H1 (cell line): ENCODE data around the gene PCED1B.

Experiments used
- BACH1 ChIP-seq: IDR thresholded peaks from 2 replicates; pipeline ENCODE4 v1.6.1; 2012; ENCODE audit warnings: low read length, improper control_type of control experiment
- CEBPB ChIP-seq: IDR thresholded peaks from 2 replicates; pipeline ENCODE4 v1.6.1; 2012; ENCODE audit warnings: low read depth, low read length
- EP300 ChIP-seq, 2 experiments: IDR thresholded peaks; 1 replicate in 1 of 2; 2 replicates in 1 of 2; pipeline ENCODE4 v1.6.1; 2011 to 2012; ENCODE audit warnings: low read depth in 2 of 2, low read length in 2 of 2, mild to moderate bottlenecking in 2 of 2, borderline replicate concordance in 1 of 2, inconsistent platforms in 1 of 2, moderate library complexity in 1 of 2
- EZH2 ChIP-seq: fragments of 200-600 bp; sonication (generic); IDR thresholded peaks from 2 replicates; pipeline ENCODE4 v1.7.1; 2012; ENCODE audit warnings: low read depth, mild to moderate bottlenecking, moderate library complexity, low read length, inconsistent platforms; ENCODE audit not compliant: severe bottlenecking
- PHF8 ChIP-seq: fragments of 200-600 bp; sonication (generic); conservative IDR thresholded peaks from 2 replicates; pipeline ENCODE4 v1.7.1; 2012; ENCODE audit warnings: low read depth, mild to moderate bottlenecking, inconsistent platforms, low read length, moderate library complexity
- POLR2A ChIP-seq, 2 experiments: IDR thresholded peaks; 1 replicate in 1 of 2; 2 replicates in 1 of 2; pipeline ENCODE4 v1.6.1; 2011; ENCODE audit warnings: low read depth in 2 of 2, low read length in 2 of 2, mild to moderate bottlenecking in 2 of 2; ENCODE audit errors: control extremely low read depth in 1 of 2
- POLR2AphosphoS5 ChIP-seq: IDR thresholded peaks from 2 replicates; pipeline ENCODE4 v1.6.1; 2011; ENCODE audit warnings: low read depth, low read length
- RFX5 ChIP-seq: IDR thresholded peaks from 2 replicates; pipeline ENCODE4 v1.6.1; 2011; ENCODE audit warnings: low read depth, low read length, improper control_type of control experiment, borderline replicate concordance
- RNF2 ChIP-seq: fragments of 200-900, 300-1000 bp; sonication (generic); IDR thresholded peaks from 2 replicates; pipeline ENCODE4 v1.7.1; 2016; ENCODE audit warnings: borderline replicate concordance, low read depth, mild to moderate bottlenecking, antibody characterized with exemption, low read length; ENCODE audit not compliant: poor library complexity, severe bottlenecking; ENCODE audit errors: missing control alignments
- SP4 ChIP-seq: IDR thresholded peaks from 2 replicates; pipeline ENCODE4 v1.6.1; 2012; ENCODE audit warnings: low read length, inconsistent platforms
- TCF12 ChIP-seq: IDR thresholded peaks from 2 replicates; pipeline ENCODE4 v1.6.1; 2011; ENCODE audit warnings: low read depth, mild to moderate bottlenecking, low read length
- ZNF274 ChIP-seq: IDR thresholded peaks from 2 replicates; pipeline ENCODE4 v1.7.0; 2012; ENCODE audit warnings: low read length, borderline replicate concordance; ENCODE audit errors: extremely low read depth
- TF ChIP-seq, protein P1 (sequence below), 3 experiments: IDR thresholded peaks; 1 replicate in 2 of 3; 2 replicates in 1 of 3; pipeline versions ENCODE4 v1.5.1 to v1.6.1; 2011; ENCODE audit warnings: low read length in 3 of 3, mild to moderate bottlenecking in 3 of 3, inconsistent platforms in 2 of 3, low read depth in 1 of 3, moderate library complexity in 1 of 3; ENCODE audit not compliant: insufficient read depth in 1 of 3; ENCODE audit errors: control extremely low read depth in 1 of 3

DNA sequence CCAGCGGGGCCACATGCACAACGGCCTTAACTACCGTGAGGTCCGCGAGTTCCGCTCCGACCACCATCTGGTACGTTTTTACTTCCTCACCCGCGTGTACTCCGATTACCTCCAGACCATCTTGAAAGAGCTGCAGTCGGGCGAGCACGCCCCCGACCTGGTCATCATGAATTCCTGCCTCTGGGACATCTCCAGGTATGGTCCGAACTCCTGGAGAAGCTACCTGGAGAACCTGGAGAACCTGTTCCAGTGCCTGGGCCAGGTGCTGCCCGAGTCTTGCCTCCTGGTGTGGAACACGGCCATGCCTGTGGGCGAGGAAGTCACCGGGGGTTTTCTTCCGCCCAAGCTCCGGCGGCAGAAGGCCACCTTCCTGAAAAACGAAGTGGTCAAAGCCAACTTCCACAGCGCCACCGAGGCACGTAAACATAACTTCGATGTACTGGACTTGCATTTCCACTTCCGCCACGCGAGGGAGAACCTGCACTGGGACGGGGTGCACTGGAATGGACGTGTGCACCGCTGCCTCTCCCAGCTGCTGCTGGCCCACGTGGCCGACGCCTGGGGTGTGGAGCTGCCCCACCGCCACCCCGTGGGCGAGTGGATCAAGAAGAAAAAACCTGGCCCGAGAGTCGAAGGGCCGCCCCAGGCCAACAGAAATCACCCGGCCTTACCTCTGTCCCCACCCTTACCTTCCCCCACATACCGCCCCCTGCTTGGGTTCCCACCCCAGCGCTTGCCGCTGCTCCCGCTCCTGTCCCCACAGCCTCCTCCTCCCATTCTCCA, 156.0 kb downstream of the PCED1B start:
- TF ChIP-seq, protein P1, sequence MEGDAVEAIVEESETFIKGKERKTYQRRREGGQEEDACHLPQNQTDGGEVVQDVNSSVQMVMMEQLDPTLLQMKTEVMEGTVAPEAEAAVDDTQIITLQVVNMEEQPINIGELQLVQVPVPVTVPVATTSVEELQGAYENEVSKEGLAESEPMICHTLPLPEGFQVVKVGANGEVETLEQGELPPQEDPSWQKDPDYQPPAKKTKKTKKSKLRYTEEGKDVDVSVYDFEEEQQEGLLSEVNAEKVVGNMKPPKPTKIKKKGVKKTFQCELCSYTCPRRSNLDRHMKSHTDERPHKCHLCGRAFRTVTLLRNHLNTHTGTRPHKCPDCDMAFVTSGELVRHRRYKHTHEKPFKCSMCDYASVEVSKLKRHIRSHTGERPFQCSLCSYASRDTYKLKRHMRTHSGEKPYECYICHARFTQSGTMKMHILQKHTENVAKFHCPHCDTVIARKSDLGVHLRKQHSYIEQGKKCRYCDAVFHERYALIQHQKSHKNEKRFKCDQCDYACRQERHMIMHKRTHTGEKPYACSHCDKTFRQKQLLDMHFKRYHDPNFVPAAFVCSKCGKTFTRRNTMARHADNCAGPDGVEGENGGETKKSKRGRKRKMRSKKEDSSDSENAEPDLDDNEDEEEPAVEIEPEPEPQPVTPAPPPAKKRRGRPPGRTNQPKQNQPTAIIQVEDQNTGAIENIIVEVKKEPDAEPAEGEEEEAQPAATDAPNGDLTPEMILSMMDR (IDR thresholded peaks at IDR 0.05; ENCODE audit: control extremely low read depth in 1 of 3, insufficient read depth in 1 of 3, low read depth in 1 of 3, low read length in 3 of 3), result no peak
- no peak for TF ChIP-seq TCF12
- no peak for TF ChIP-seq POLR2A (IDR thresholded peaks at IDR 0.05; ENCODE audit: control extremely low read depth in 1 of 2, low read depth in 2 of 2, low read length in 2 of 2)
- TF ChIP-seq PHF8, result no peak
- TF ChIP-seq EP300 (IDR thresholded peaks at IDR 0.05; ENCODE audit: borderline replicate concordance in 1 of 2, low read depth in 2 of 2, low read length in 2 of 2), result no peak
- TF ChIP-seq CEBPB, result no peak
- no peak for TF ChIP-seq RNF2
- TF ChIP-seq BACH1, result no peak
- TF ChIP-seq POLR2AphosphoS5, result no peak
- no peak for TF ChIP-seq EZH2
- no peak for TF ChIP-seq RFX5
- no peak for TF ChIP-seq ZNF274
- no peak for TF ChIP-seq SP4
